ENCODE results near the gene ABCA4.

ABCA4 gene

GRCh38 chr1:94050675-94051074 lies 70.3 kb downstream of the ABCA4 start:
- TF ChIP-seq EZH2 (IDR thresholded peaks at IDR 0.05; ENCODE audit: borderline replicate concordance, low read depth, low read length, severe bottlenecking) (no peak), CTCF (IDR thresholded peaks at IDR 0.05; ENCODE audit: borderline replicate concordance, extremely low read depth, low read length, poor library complexity, severe bottlenecking) (no peak)
- Histone ChIP-seq H3K36me3 (ENCODE audit: insufficient read depth, low read length) (no peaks in the 10 kb centered on the region), H3K27ac (ENCODE audit: low read length) (no peak overlapping the region), H3K9me3 (ENCODE audit: insufficient read depth, low read length, severe bottlenecking) (no peaks in the 10 kb centered on the region), H2AFZ (ENCODE audit: low read depth, low read length) (no peak overlapping the region), H4K20me1 (ENCODE audit: insufficient read depth, low read length) (no peaks in the 10 kb centered on the region), H3K9ac (ENCODE audit: low read depth, low read length) (no peak overlapping the region), H3K4me3 (ENCODE audit: low read depth in 1 of 2, low read length in 2 of 2) (no peak overlapping the region), H3K79me2 (ENCODE audit: insufficient read depth, low read length) (no peaks in the 10 kb centered on the region), H3K4me2 (ENCODE audit: insufficient read depth, low read length) (no peak overlapping the region), H3K4me1 (ENCODE audit: insufficient read depth, low read length) (no peaks in the 10 kb centered on the region), H3K27me3 (ENCODE audit: insufficient read depth, low read length, poor library complexity) (no peaks in the 10 kb centered on the region)
- DNase-seq (no peak), ATAC-seq (ENCODE audit: insufficient read depth, low read depth) (no peak)

GRCh38 chr1:94050254-94050653 lies 70.7 kb downstream of the ABCA4 start:
- H3K79me2 ChIP-seq (ENCODE audit: insufficient read depth, low read length), result no peaks in the 10 kb centered on the region
- H3K4me2 ChIP-seq (ENCODE audit: insufficient read depth, low read length), result no peak overlapping the region
- H3K27ac ChIP-seq (ENCODE audit: low read length), result no peak overlapping the region
- no peaks in the 10 kb centered on the region for H3K4me1 ChIP-seq (ENCODE audit: insufficient read depth, low read length)
- H3K4me3 ChIP-seq (ENCODE audit: low read depth in 1 of 2, low read length in 2 of 2), result no peak overlapping the region
- H3K27me3 ChIP-seq (ENCODE audit: insufficient read depth, low read length, poor library complexity), result no peaks in the 10 kb centered on the region
- no peaks in the 10 kb centered on the region for H3K9me3 ChIP-seq (ENCODE audit: insufficient read depth, low read length, severe bottlenecking)
- H2AFZ ChIP-seq (ENCODE audit: low read depth, low read length), result no peak overlapping the region
- no peaks in the 10 kb centered on the region for H3K36me3 ChIP-seq (ENCODE audit: insufficient read depth, low read length)
- TF ChIP-seq EZH2 (IDR thresholded peaks at IDR 0.05; ENCODE audit: borderline replicate concordance, low read depth, low read length, severe bottlenecking) (no peak), CTCF (IDR thresholded peaks at IDR 0.05; ENCODE audit: borderline replicate concordance, extremely low read depth, low read length, poor library complexity, severe bottlenecking) (no peak)
- ATAC-seq (ENCODE audit: insufficient read depth, low read depth), result no peak
- no peak for DNase-seq
- H4K20me1 ChIP-seq (ENCODE audit: insufficient read depth, low read length), result no peaks in the 10 kb centered on the region
- H3K9ac ChIP-seq (ENCODE audit: low read depth, low read length), result no peak overlapping the region

GRCh38 chr1:94049791-94050190 lies 71.2 kb downstream of the ABCA4 start:
- no peak overlapping the region for H3K4me2 ChIP-seq (ENCODE audit: insufficient read depth, low read length)
- no peaks in the 10 kb centered on the region for H3K36me3 ChIP-seq (ENCODE audit: insufficient read depth, low read length)
- H3K4me3 ChIP-seq (ENCODE audit: low read depth in 1 of 2, low read length in 2 of 2), result no peak overlapping the region
- TF ChIP-seq EZH2 (IDR thresholded peaks at IDR 0.05; ENCODE audit: borderline replicate concordance, low read depth, low read length, severe bottlenecking) (no peak), CTCF (IDR thresholded peaks at IDR 0.05; ENCODE audit: borderline replicate concordance, extremely low read depth, low read length, poor library complexity, severe bottlenecking) (no peak)
- peak overlapping the region; percentile 27; the same call in 1 of the 2 replicates for H2AFZ ChIP-seq (ENCODE audit: low read depth, low read length)
- DNase-seq (no peak), ATAC-seq (ENCODE audit: insufficient read depth, low read depth) (no peak)
- no peak overlapping the region for H3K9ac ChIP-seq (ENCODE audit: low read depth, low read length)
- no peaks in the 10 kb centered on the region for H3K4me1 ChIP-seq (ENCODE audit: insufficient read depth, low read length)
- H3K27me3 ChIP-seq (ENCODE audit: insufficient read depth, low read length, poor library complexity), result no peaks in the 10 kb centered on the region
- no peaks in the 10 kb centered on the region for H4K20me1 ChIP-seq (ENCODE audit: insufficient read depth, low read length)
- H3K79me2 ChIP-seq (ENCODE audit: insufficient read depth, low read length), result no peaks in the 10 kb centered on the region
- H3K27ac ChIP-seq (ENCODE audit: low read length), result no peak overlapping the region
- H3K9me3 ChIP-seq (ENCODE audit: insufficient read depth, low read length, severe bottlenecking), result no peaks in the 10 kb centered on the region

All from DND-41 (cell line).